HG02938 (cell line): ENCODE data around the gene LMO1.

Source experiments
- ATAC-seq: cut with Tn5 transposase; IDR thresholded peaks from one replicate; pipeline ENCODE4 v1.9.1; 2021; ENCODE audit warnings: mild to moderate bottlenecking, moderate library complexity; ENCODE audit not compliant: unreplicated experiment

Gene LMO1

DNA sequence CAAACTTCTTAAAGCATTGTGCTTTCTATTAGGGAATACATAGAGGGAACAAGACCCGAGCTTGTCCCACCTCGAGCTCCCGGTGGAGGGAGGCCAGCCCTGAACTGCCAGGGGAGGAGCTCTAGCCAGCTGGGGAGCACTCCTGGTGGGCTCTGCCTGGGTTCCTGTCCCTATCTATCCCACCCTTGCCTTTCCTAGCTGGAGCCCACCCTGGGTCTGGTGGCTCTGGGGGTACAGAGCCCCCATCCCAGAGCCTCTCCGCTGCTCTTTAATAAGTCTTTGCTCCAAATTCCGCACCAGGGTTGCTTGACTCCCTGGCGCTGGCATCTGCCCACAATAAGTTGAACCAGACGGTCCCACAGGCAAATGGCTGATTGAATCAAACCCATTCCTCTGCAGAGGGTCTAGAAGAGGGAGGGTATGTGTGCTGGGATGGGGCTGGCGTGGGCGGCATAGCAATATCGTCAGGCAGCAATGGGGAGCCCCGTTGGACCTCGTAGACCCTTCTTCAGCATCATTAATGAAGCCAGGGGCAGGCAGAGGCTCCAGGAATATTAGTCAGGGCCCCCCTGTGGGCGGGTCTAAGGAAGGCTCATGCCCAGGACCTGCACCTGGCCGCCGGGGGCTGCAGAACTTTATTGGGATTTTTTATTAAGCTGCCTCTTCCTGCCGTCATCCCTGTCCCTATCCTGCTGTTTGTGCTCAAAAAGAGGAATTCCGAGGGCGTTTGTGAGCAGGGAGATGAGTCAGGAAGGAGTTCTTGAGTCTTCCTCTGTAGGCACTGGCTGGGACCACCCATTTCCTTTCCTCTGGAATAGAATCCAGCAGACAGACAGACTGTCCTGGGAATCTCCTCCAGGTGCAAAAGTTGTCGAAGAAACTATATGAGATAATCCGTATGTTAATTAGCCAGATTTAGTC, 56.3 kb downstream of the LMO1 start:
- ATAC-seq, result no peak

DNA sequence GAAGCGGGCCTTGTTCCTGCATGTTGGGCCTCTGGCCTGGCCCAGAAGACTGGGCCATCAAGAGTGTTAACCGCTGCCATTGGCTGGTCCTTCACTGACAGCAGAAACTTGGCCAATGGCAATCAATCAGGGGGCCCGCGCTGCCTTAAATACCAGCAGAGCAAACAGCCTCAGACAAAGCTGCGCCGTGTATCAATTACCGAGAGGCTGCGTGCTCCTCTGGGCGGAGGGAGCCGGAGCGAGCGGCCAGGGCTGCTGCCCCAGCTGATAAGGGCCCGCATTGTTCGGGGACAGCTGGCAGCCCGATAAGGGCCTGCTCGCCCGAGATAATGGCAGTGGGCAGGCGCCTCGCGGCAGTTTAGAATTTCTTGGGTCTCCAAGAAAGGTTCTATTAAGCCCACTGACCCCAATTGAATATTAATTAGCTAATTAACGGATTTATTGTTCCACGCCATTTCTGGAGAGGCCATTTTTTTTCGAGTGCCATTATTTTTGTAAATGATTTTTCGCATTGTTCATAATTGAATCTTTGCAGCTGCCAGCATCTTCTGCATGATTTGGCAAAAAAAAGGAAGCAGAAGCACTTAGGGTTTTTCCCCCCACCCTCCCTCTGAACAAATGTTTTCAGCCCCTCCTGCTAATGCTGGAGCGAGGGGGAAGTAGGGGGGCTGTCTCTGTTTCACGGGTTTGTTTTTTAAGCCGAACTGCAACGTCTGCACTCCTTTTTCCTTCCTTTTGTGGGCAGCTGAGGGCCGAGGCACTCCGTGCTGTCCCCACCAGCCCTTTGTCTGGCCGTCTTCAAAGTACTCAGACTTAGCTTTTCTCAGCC, 57.2 kb downstream of the LMO1 start:
- no peak for ATAC-seq

DNA sequence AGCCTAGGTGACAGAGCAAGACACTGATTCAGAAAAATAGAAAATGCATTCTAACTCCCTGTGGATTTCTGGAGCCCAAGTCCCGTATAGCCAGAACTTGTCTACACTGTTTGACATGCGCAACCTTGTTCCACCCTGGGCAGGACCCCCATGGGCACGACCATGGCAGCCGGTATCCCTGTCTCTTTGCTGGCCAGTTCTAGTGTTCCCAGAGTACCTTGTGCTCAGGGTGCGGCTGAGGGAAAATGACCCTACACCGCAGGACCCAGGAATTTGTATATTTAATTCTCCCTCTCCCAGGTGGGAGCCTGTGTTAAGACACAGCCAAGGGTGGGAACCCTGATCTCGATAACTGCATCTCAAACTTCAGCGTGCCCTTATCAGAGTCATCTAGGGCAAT, 58.1 kb downstream of the LMO1 start:
- ATAC-seq, result no peak

DNA sequence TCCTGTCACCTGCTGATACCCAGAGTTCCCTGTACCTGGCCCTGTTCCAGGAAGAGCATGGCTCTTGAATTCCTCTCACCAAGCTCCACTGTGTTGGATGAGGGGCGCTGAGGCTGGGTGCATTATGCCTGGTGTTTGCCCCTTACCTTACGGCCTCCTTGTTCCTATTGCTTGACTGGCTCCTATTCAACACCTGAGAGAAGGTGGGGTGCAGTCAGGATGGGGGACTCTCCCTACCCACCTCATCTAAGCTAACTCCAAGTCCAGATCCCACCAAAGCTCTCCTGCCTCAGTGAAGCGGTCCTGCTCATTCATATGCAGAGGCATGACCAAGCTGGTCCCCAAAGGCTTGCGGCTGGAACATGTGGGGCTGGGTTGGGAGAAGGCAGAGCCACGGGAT, 59.1 kb downstream of the LMO1 start:
- ATAC-seq, result no peak

DNA sequence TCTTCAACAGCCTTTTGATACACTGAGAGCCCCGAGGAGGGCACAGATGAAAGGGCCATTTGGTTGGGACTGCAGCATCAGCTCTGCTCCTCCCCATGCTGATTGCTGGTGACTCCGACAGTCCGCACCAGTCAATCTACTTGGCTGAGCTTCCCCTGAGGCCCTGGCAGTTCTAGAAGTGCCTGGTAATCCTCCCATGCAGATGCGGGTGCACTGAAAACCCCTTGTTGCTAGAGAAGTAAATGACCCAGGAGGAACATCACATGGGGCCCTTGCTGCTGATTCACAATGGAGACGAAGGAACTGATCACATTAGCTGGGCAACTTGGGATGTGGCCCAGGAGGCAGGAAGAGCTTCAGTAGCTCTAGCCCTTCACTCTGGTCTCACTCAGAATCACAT, 59.7 kb downstream of the LMO1 start:
- no peak for ATAC-seq

DNA sequence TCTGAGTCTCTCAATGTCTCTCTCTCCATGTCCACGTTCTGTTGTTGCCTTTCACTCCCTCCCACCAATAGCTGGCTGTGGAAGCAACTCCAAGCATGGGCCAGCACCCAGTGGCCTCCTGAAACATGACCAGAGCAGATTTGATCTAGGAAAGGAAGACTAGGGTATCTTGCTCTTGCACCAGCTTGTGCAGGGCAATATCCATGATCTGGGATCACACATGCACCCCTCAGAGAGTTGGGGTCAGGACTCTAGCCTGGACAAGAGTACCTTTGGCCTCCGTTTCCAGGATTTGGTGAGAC, 60.3 kb downstream of the LMO1 start:
- no peak for ATAC-seq

DNA sequence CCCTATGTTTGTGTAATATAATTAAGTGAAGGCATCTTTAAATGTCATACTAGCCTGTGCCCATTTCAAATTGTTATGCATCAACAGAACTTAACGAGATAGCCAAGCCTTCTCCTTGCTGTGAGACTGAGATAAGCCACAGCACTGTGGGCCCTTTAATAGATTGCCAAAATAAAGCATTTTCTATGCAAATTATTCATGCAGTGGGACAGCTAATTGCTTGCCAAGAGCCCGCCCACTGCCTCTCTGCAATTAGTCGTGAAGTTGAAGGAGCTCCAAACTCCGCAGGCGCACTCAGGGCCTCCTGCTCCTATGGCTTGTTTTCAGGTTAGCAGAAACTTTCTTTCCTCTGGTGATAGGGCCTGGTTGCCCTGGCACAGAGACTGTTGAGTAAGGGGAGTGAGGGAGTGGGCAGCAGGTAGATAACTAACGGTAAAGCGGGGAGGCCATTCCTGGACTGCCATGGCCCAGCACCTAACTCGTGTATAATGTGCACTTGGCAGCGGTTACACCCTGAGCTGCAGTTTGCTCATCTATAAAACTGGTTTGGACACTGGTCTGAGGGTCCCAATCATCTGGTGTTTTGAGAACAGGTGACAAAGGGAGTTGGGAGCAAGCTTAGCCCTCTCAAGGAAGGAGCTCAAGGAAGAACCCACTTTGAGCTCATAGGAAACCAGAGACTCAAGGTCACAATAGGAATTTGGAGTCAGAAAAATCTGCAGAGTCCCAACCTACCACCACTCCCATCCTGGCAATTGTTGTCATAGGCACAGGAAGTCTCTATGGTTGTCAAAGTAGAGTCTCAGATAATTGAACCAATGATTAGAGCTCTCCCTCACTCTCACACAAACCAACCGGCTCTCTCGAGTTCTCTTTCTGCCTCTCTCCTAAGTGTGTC, 60.9 kb downstream of the LMO1 start:
- no peak for ATAC-seq

DNA sequence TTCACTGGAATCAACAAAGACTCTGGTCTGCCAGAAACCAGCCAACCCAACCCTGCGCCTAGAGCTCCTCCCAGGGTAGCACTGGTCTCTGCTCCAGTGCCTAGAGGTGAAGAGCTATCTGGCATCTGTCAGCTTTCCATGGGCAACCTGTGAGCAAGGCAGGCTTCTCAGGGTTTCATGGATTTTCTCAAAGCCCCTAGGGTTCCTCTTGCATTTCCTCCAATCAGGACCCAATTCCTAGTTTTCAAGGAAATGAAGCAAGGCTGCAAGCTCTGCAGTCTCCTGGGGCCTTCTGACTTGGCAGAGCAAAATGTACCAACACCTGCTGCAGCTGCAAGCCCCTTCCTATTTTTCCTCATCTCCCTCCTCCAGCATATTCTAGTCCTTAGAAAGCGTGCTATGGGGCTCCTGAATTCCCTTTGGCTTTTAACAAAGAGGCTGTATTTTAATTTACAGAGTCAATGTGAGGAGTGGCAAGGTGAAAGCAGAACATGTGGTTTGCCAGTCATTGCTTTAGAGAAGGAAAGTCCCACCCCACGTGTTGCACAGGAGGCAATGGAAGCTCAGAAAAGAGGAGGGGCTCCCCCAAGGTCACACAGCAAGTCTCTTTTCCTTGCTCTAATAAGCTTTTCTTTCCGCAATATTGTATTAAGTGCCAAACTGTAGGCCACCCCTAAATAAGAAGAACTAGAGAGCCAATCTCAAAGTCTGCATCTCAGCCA, 61.9 kb downstream of the LMO1 start:
- no peak for ATAC-seq

DNA sequence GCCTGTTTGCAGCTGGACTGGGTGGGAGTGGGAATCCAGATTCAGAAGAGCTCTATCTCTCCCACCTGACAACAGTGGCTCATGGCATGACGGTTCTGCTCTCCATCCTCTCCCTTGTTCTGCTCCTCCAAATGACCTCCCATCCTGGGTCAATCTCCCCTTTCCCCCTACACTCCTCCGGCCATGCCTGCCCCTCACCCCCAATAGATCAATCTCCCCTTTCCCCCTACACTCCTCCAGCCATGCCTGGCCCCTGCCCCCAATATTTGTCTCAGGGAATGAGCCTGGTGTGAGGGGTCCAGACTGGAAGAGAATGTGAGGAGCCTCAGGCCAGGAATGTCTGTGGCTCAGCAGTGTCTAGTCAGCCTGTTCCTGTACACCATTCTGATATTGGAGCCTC, 64.0 kb downstream of the LMO1 start:
- no peak for ATAC-seq

DNA sequence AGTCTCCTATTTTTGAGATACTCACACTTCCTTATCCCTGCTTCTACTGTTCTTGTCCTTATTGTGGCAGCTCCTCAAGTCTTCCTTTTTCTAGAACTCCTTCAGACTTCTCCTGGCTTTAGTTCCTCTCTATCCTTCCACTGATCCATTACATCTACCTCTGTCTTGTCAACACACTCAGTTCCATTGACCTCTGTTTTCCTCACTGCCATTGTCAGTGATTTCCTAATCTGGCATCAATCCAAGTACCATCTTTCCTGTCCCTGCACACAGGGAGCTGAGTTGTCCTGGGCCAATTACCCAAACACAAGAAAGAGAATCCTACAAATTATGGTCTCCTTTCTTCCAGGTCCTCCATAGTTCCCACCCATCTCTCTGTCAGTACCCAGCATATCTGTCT, 66.9 kb downstream of the LMO1 start:
- no peak for ATAC-seq

DNA sequence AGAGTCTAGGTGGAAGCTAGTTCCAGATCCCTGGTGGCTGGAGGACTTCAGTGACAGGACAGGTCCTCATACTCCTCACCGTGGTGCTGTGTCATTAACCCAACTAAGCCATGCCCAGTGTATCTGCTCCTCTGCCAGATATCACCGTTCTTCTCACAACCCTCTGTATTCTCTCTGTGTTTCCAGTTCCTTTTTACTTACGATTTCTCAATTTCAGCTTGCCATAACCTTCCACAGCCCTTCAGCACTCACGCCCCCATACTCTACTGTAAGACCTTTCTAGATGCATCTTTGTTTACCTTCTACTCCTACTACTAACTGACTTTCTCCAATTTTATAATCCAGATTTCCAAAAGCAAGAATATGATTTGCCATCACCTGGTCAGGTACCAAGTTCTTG, 68.7 kb downstream of the LMO1 start:
- ATAC-seq, result no peak

DNA sequence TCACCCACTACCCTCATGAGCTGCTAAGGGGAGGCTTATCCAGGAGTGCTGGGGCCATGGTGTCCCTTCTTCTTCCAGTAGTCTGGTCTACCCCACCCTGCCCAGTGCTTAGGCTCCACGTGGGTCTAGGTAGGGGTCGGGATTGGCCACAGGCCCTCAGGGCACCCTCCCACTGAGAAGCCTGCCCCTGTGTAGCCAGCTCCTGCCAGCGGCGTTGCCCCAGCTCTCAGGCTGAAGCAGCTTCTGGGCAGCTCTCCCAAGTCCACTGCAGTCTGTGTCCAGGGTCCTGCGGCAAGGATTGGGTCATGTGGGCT, 70.8 kb downstream of the LMO1 start:
- ATAC-seq, result no peak

DNA sequence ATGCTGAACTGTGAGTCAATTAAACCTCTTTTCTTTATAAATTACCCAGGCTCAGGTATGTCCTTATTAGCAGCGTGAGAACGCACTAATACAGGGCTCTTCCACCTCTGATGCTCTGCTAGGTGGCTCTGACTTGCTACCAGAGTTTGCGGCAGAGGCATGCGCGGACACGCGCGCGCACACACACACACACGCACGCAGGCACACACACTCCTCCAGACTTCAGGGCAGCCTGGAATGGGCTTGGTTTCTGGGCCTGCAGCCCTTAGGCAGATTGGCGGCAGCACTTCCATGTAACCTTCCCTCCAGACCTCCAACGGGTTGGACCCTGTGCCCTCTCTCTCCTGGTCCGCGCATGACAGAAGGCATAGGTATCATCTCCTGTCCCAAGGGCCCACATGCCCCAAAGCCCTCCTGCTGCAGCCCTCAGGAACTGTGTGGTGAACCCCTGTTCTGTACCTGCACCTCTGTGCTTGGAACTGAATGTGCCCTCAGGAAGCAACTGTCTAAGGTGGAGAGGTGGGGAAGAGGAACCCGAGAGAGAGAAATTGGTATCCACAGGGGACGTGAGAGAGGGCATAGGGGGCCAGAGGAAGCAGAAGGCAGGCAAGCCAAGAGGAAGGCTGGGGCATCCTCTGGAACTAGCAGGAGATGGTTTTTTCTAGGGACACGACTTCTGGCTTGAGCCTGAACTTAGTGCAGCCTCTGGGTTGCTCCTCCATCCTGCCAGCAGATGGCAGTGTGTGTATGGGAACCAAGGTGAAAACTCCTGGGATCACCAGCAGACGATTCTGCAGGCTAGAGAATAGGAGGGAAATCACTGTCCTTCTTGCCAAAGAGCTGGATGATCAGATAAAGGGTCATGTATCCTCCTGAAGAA, 71.4 kb downstream of the LMO1 start:
- no peak for ATAC-seq

DNA sequence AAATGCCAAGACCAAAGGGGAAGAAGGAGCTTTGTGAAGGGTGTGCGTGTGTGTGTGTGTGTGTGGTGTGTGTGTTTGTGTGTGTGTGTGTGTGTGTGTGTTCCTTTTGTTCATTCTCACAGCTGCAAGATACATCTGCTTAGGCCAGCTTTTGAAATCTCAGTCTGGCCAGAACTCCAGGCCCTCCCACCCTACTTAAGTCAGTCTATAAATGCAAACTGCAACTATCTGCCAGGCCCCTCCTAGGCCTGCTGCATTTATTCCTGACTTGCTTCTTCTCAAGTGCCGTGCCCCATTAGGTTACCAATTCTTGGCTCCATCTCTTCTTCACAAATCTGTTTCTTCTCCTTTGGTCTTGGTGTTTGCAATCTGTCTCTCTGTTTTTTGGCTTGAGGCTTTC, 73.2 kb downstream of the LMO1 start:
- ATAC-seq, result no peak

DNA sequence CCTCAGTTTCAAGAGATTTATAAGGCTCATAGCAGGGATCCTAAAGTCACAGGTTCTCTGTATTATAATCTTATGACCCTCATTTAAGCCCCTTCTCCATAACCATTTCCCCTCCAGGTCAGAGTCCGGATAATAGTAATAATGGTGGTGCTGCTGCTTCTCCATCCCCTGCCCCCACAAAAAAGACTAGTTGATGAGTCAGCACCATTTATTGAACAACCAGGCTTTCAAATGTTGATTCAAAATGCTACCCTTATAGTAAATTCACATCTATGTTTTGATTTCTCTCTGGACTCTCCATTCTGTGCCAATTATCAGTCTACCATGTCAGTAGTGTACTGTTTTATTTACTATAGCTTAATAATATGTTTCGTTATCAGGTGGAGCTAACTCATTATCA, 77.2 kb downstream of the LMO1 start:
- ATAC-seq, result no peak

DNA sequence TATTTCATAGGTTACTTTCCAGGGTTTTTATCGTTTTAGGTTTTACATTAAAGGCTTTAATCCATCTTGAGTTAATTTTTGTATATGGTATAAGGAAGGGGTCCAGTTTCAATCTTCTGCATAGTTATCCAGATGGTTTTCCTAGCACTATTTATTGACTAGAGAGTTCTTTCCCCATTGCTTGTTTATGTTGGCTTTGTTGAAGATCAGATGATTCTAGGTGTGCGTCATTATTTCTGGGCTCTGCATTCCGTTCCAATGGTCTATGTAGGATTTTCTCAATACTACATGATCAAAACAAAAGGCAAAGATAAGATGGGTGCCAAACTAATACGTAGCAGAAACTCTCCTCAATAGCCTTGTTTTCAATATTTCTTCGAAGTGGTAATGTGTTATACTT, 80.6 kb downstream of the LMO1 start:
- no peak for ATAC-seq

DNA sequence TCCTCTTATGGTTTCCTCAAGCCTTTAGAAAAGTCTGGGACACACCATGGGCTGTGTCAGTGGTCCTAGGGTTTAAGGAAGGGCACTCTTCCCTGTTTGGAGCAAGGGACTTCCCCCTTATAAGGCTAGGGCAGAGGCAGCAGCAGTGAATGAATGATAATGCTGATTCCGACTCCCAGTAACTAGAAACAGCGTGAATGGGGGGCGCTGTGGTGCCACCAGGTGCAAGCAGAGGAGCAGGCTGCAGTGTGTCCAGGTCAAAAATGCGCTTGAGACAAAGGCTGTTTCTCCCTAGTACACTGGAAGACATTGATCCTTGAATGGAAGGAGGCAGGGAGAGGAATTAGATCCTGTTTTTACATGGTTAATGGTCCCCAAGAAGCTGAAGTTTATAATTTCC, 83.2 kb downstream of the LMO1 start:
- no peak for ATAC-seq

DNA sequence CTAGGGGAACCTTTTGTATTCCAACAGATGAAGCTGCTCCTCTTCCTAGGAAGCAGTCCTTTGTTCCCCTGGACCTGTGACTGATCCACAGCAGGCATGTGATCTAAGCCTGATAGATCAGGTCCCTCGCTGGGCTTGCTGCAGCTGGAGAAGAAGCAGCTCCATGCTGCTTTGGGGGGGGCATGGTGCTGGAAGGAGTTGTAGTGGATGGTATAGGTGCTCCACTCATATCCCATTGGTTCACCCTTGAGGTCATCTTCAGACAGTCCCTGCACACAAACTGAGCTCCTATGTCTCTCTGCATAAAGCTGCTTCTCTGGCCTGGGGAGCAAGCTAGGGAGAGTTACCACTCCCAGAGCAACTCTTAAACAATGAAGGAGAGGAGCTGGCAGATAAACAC, 85.4 kb downstream of the LMO1 start:
- ATAC-seq, result no peak

DNA sequence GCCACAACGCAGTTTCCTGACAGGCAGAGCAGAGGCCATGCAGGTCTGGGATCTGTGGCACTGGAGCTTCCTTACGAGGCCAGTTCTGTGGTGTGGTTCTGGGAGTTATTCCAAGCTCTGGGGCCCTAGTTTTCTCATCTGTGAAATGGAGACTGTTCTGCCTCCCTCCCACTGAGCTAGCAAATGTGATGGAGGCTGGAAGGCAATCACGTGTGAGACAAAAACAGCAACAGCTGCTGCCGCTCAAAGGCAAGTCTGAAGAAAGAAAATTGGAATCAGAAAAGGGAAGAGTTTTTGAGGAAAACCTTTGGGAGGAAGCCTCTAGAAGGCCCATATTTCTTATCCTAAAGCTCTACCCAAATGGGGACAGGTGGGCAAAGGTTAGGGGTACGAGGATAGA, 86.5 kb downstream of the LMO1 start:
- no peak for ATAC-seq
